ENCODE data around the gene APCDD1. TPM values are rescaled to one million over a fixed set of nuclear protein-coding genes. Genes with fewer than 3 reads are reported as not detected.

APCDD1 gene
- total RNA-seq, 2 donors from 2014 or later = 53.3 to 73.2 TPM

DNA sequence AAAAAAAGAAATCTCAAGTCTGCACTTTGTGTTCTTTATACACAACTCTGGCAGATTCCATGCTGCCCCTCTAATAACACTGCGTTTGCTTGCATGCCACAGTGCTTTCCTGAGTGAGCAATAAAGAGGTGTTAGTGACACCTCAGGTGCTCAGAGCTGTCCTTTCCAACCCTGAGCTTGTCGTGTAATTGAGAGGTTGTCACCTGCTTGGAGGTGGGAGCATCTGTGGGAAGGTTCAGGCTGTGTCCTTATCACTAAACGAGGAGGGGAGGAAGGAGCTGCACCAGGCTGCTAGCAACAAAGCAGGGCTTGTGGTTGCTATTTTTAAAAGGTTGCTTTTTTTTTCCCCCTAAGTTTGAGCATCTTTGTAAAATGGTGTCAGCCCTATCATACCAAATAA is 31.9 kb downstream of the APCDD1 start:
- no peak overlapping the region for H3K4me3 ChIP-seq
- no peaks in the 10 kb centered on the region for H3K27me3 ChIP-seq
- TF ChIP-seq, protein P1, sequence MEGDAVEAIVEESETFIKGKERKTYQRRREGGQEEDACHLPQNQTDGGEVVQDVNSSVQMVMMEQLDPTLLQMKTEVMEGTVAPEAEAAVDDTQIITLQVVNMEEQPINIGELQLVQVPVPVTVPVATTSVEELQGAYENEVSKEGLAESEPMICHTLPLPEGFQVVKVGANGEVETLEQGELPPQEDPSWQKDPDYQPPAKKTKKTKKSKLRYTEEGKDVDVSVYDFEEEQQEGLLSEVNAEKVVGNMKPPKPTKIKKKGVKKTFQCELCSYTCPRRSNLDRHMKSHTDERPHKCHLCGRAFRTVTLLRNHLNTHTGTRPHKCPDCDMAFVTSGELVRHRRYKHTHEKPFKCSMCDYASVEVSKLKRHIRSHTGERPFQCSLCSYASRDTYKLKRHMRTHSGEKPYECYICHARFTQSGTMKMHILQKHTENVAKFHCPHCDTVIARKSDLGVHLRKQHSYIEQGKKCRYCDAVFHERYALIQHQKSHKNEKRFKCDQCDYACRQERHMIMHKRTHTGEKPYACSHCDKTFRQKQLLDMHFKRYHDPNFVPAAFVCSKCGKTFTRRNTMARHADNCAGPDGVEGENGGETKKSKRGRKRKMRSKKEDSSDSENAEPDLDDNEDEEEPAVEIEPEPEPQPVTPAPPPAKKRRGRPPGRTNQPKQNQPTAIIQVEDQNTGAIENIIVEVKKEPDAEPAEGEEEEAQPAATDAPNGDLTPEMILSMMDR (IDR thresholded peaks at IDR 0.05) = no peak
- no peak for DNase-seq (ENCODE audit: low spot score)
- H3K9me3 ChIP-seq = no peaks in the 10 kb centered on the region
- no peak overlapping the region for H3K27ac ChIP-seq
- peaks cover 22% of the 10 kb centered on the region for H3K36me3 ChIP-seq
- H3K4me1 ChIP-seq = peaks cover 0 to 5% of the 10 kb centered on the region in 2 donors

DNA sequence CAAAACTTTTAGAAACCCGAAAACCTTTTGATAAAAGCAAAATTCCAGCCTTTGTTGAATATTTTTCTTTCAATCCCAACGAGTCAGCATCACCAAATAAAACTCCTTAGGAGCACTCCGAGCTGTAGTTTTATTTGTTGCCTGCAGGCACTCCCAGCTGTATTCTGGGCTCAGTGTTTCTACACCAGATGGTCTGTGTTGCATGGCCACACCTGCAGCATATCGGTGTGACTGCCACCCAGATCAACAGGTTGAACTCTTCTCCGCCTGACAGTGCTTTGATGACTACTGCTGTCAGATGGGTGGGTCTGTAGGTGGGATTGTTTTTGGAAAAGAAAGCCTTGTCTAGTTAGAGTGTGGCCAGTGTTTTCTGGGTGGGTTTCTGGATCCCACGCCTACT is 32.7 kb downstream of the APCDD1 start:
- Histone ChIP-seq H3K9me3 (no peaks in the 10 kb centered on the region), H3K4me3 (no peak overlapping the region), H3K4me1 (no peaks in the 10 kb centered on the region), H3K36me3 (peaks cover 22% of the 10 kb centered on the region), H3K27ac (no peak overlapping the region), H3K27me3 (no peaks in the 10 kb centered on the region)
- DNase-seq (ENCODE audit: low spot score) = no peak
- TF ChIP-seq, protein P1 (IDR thresholded peaks at IDR 0.05) = no peak

DNA sequence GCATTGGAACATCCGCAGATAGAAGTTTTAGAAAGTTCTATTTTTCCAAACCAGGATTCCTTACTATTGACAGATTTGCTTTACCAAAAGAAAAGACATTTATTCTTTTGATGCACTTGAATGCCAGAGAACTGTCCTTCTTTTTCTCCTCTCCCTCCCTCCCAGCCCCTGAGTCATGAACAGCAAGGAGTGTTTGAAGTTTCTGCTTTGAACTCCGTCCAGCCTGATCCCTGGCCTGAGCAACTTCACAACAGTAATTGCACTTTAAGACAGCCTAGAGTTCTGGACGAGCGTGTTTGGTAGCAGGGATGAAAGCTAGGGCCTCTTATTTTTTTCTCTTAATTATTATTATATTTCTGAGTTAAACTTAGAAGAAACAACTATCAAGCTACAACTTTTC is 33.6 kb downstream of the APCDD1 start:
- DNase-seq (ENCODE audit: low spot score) = no peak
- Histone ChIP-seq H3K4me1 (no peaks in the 10 kb centered on the region), H3K27ac (no peak overlapping the region), H3K36me3 (peaks cover 22% of the 10 kb centered on the region), H3K27me3 (no peaks in the 10 kb centered on the region), H3K9me3 (no peaks in the 10 kb centered on the region), H3K4me3 (no peak overlapping the region)
- TF ChIP-seq, protein P1 (IDR thresholded peaks at IDR 0.05) = no peak

DNA sequence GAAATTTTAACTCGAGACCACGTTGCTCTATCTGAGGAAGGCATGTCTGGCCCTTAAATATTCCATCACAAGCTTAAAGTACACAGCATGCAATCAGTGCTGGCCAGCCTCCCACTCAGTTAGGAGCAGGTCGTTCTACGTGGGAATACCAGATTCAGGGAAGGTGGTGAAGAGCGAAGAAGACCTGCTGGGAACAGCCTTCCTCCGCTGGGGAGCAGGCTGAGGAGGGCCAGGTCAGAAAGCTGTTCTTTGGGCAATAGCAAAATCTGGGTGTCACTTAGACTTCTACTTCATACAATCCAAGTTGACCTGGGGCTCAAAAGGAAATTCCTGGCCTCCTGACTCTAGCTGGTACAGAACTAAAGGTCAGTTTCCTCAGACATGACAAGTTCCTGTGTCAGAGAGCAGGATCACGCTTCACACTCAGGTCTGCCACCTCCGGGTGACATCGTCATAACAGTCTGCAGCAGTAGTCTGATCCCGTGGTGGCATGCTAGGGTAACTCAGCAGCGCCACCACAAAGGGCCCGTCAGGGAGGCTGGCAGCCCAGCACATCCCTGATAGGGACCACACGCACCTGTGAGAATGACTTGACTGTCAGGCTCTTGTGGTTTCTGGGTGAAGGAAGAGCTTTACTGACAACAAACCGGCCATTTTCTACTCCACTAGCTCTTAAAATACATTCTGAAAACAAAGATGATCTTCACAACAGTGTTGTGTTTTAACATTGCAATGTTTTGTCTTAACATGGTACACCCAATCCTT is 36.1 kb downstream of the APCDD1 start:
- Histone ChIP-seq H3K9me3 (no peaks in the 10 kb centered on the region), H3K27ac (no peak overlapping the region), H3K4me3 (no peak overlapping the region), H3K36me3 (peaks cover 19% of the 10 kb centered on the region), H3K4me1 (no peaks in the 10 kb centered on the region), H3K27me3 (no peaks in the 10 kb centered on the region)
- TF ChIP-seq, protein P1 (IDR thresholded peaks at IDR 0.05) = peak in 1 of 2 donors; percentile 47
- DNase-seq (ENCODE audit: low spot score) = no peak

DNA sequence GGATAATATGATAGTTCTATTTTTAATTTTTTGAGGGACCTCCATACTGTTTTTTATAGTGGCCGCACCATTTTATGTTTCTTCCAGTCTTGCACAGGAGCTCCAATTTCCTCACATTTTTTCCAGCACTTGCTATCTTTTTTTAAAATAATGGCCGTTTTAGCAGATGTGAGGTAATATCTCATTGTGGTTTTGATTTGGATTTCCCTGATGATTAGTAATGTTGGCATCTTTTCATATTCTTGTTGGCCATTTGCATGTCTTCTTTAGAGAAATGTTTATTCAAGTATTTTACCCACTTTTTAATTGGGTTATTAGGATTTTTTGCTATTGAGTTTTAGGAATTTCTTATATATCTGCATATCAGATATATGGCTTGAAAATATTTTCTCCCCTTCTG is 41.5 kb downstream of the APCDD1 start:
- H3K9me3 ChIP-seq = no peaks in the 10 kb centered on the region
- no peak overlapping the region for H3K27ac ChIP-seq
- H3K4me3 ChIP-seq = no peak overlapping the region
- H3K36me3 ChIP-seq = no peaks in the 10 kb centered on the region
- TF ChIP-seq, protein P1 (IDR thresholded peaks at IDR 0.05) = no peak
- no peaks in the 10 kb centered on the region for H3K4me1 ChIP-seq
- DNase-seq (ENCODE audit: low spot score) = no peak
- H3K27me3 ChIP-seq = no peaks in the 10 kb centered on the region
